Measurements from ENCODE around the gene CRELD2. TPM values are rescaled to one million over a fixed set of nuclear protein-coding genes. Genes with fewer than 3 reads are reported as not detected.

Gene CRELD2
- total and polyA plus RNA-seq, 4 donors = 21.5 to 61.3 (median 44.1) TPM

GRCh38 chr22:49959782-49960158 is 41.3 kb downstream of the CRELD2 start:
- Histone ChIP-seq H3K27ac (ENCODE audit: low read depth, low read length) (peak overlapping the region; percentile 61), H3K4me3 (ENCODE audit: low read depth, low read length) (peak overlapping the region; percentile 40), H3K27me3 (ENCODE audit: control insufficient read depth, insufficient read depth, low read length) (no peaks in the 10 kb centered on the region), H3K4me1 (ENCODE audit: control insufficient read depth, insufficient read depth, low read length) (peaks cover 43% of the 10 kb centered on the region), H3K9me3 (ENCODE audit: control insufficient read depth, insufficient read depth, low read length) (no peaks in the 10 kb centered on the region), H3K36me3 (ENCODE audit: control insufficient read depth, insufficient read depth, low read length) (peaks cover 29% of the 10 kb centered on the region)
- 13% methylated on average over 21 of the region's 21 CpGs for WGBS (ENCODE audit: insufficient coverage)
- DNase-seq (ENCODE audit: low read depth in 4 of 6, low spot score in 6 of 6) = no peak

GRCh38 chr22:49960159-49961004 is 41.9 kb downstream of the CRELD2 start, which contains the start of gene PIM3:
TSS of gene PIM3 (plus strand) at chr22:49960772. CDS start at chr22:49960948, 176 bp downstream.
- Histone ChIP-seq H3K36me3 (ENCODE audit: control insufficient read depth, insufficient read depth, low read length) (peaks cover 35% of the 10 kb centered on the region), H3K4me1 (ENCODE audit: control insufficient read depth, insufficient read depth, low read length) (peaks cover 43% of the 10 kb centered on the region), H3K4me3 (ENCODE audit: low read depth, low read length) (peak within 1 kb of the TSS; percentile 59), H3K27ac (ENCODE audit: low read depth, low read length) (peak within 1 kb of the TSS; percentile 61), H3K27me3 (ENCODE audit: control insufficient read depth, insufficient read depth, low read length) (no peaks in the 10 kb centered on the region), H3K9me3 (ENCODE audit: control insufficient read depth, insufficient read depth, low read length) (no peaks in the 10 kb centered on the region)
- peak; percentile 91 to 99 (median 93) for DNase-seq (ENCODE audit: low read depth in 4 of 6, low spot score in 6 of 6)
- under 1% methylated on average over 137 of the region's 137 CpGs for WGBS (ENCODE audit: insufficient coverage)

GRCh38 chr22:49961005-49961600 is 42.7 kb downstream of the CRELD2 start:
- H3K4me1 ChIP-seq (ENCODE audit: control insufficient read depth, insufficient read depth, low read length) = peaks cover 43% of the 10 kb centered on the region
- peak in 2 of 6 donors; percentile 23 to 42 for DNase-seq (ENCODE audit: low read depth in 4 of 6, low spot score in 6 of 6)
- H3K4me3 ChIP-seq (ENCODE audit: low read depth, low read length) = peak overlapping the region; percentile 59
- H3K27me3 ChIP-seq (ENCODE audit: control insufficient read depth, insufficient read depth, low read length) = no peaks in the 10 kb centered on the region
- H3K27ac ChIP-seq (ENCODE audit: low read depth, low read length) = no peak overlapping the region
- no peaks in the 10 kb centered on the region for H3K9me3 ChIP-seq (ENCODE audit: control insufficient read depth, insufficient read depth, low read length)
- WGBS (ENCODE audit: insufficient coverage) = under 1% methylated on average over 84 of the region's 84 CpGs
- H3K36me3 ChIP-seq (ENCODE audit: control insufficient read depth, insufficient read depth, low read length) = peaks cover 42% of the 10 kb centered on the region

GRCh38 chr22:49961601-49962011 is 43.2 kb downstream of the CRELD2 start:
- H3K36me3 ChIP-seq (ENCODE audit: control insufficient read depth, insufficient read depth, low read length) = peaks cover 47% of the 10 kb centered on the region
- DNase-seq (ENCODE audit: low read depth in 4 of 6, low spot score in 6 of 6) = peak in 2 of 6 donors; percentile 28 to 35
- H3K27ac ChIP-seq (ENCODE audit: low read depth, low read length) = no peak overlapping the region
- WGBS (ENCODE audit: insufficient coverage) = 4% methylated on average over 49 of the region's 49 CpGs
- peaks cover 44% of the 10 kb centered on the region for H3K4me1 ChIP-seq (ENCODE audit: control insufficient read depth, insufficient read depth, low read length)
- no peaks in the 10 kb centered on the region for H3K9me3 ChIP-seq (ENCODE audit: control insufficient read depth, insufficient read depth, low read length)
- no peaks in the 10 kb centered on the region for H3K27me3 ChIP-seq (ENCODE audit: control insufficient read depth, insufficient read depth, low read length)
- H3K4me3 ChIP-seq (ENCODE audit: low read depth, low read length) = peak overlapping the region; percentile 59

GRCh38 chr22:49962012-49962750 is 43.7 kb downstream of the CRELD2 start:
- peak overlapping the region; percentile 59 for H3K4me3 ChIP-seq (ENCODE audit: low read depth, low read length)
- peaks cover 51% of the 10 kb centered on the region for H3K36me3 ChIP-seq (ENCODE audit: control insufficient read depth, insufficient read depth, low read length)
- H3K4me1 ChIP-seq (ENCODE audit: control insufficient read depth, insufficient read depth, low read length) = peaks cover 50% of the 10 kb centered on the region
- no peak overlapping the region for H3K27ac ChIP-seq (ENCODE audit: low read depth, low read length)
- WGBS (ENCODE audit: insufficient coverage) = 8% methylated on average over 52 of the region's 70 CpGs
- H3K27me3 ChIP-seq (ENCODE audit: control insufficient read depth, insufficient read depth, low read length) = no peaks in the 10 kb centered on the region
- H3K9me3 ChIP-seq (ENCODE audit: control insufficient read depth, insufficient read depth, low read length) = no peaks in the 10 kb centered on the region
- peak in 3 of 6 donors; percentile 37 to 83 (median 76) for DNase-seq (ENCODE audit: low read depth in 4 of 6, low spot score in 6 of 6)

- H3K9me3 ChIP-seq (ENCODE audit: control insufficient read depth, insufficient read depth, low read length) = no peaks in the 10 kb centered on the region
- DNase-seq (ENCODE audit: low read depth in 4 of 6, low spot score in 6 of 6) = no peak
- H3K27me3 ChIP-seq (ENCODE audit: control insufficient read depth, insufficient read depth, low read length) = no peaks in the 10 kb centered on the region
- H3K4me1 ChIP-seq (ENCODE audit: control insufficient read depth, insufficient read depth, low read length) = peaks cover 58% of the 10 kb centered on the region
- H3K4me3 ChIP-seq (ENCODE audit: low read depth, low read length) = peak overlapping the region; percentile 16
- WGBS (ENCODE audit: insufficient coverage) = 69% methylated on average over 61 of the region's 63 CpGs
- H3K27ac ChIP-seq (ENCODE audit: low read depth, low read length) = no peak overlapping the region
- H3K36me3 ChIP-seq (ENCODE audit: control insufficient read depth, insufficient read depth, low read length) = peaks cover 58% of the 10 kb centered on the region
These were observed 44.6 kb downstream of the CRELD2 start for GRCh38 chr22:49962751-49963646.

- no peaks in the 10 kb centered on the region for H3K9me3 ChIP-seq (ENCODE audit: control insufficient read depth, insufficient read depth, low read length)
- peak in 1 of 6 donors; percentile 62 for DNase-seq (ENCODE audit: low read depth in 4 of 6, low spot score in 6 of 6)
- peaks cover 62% of the 10 kb centered on the region for H3K36me3 ChIP-seq (ENCODE audit: control insufficient read depth, insufficient read depth, low read length)
- 50% methylated on average over 2 of the region's 6 CpGs for WGBS (ENCODE audit: insufficient coverage)
- H3K4me1 ChIP-seq (ENCODE audit: control insufficient read depth, insufficient read depth, low read length) = peaks cover 60% of the 10 kb centered on the region
- no peak overlapping the region for H3K27ac ChIP-seq (ENCODE audit: low read depth, low read length)
- no peak overlapping the region for H3K4me3 ChIP-seq (ENCODE audit: low read depth, low read length)
- H3K27me3 ChIP-seq (ENCODE audit: control insufficient read depth, insufficient read depth, low read length) = no peaks in the 10 kb centered on the region
These were observed 45.2 kb downstream of the CRELD2 start for GRCh38 chr22:49963647-49964026.

- WGBS (ENCODE audit: insufficient coverage) = 90% methylated on average over 14 of the region's 19 CpGs
- peaks cover 52% of the 10 kb centered on the region for H3K4me1 ChIP-seq (ENCODE audit: control insufficient read depth, insufficient read depth, low read length)
- H3K4me3 ChIP-seq (ENCODE audit: low read depth, low read length) = no peak overlapping the region
These were observed 46.0 kb downstream of the CRELD2 start for GRCh38 chr22:49964136-49965090.

More at GRCh38 chr22:49964136-49965090, 46.0 kb downstream of the CRELD2 start:
- Histone ChIP-seq H3K9me3 (ENCODE audit: control insufficient read depth, insufficient read depth, low read length) (no peaks in the 10 kb centered on the region), H3K27ac (ENCODE audit: low read depth, low read length) (no peak overlapping the region), H3K27me3 (ENCODE audit: control insufficient read depth, insufficient read depth, low read length) (no peaks in the 10 kb centered on the region), H3K36me3 (ENCODE audit: control insufficient read depth, insufficient read depth, low read length) (peaks cover 69% of the 10 kb centered on the region)
- DNase-seq (ENCODE audit: low read depth in 4 of 6, low spot score in 6 of 6) = no peak
